Kidney tubule cell (primary cell): ENCODE results near the gene TMEM186.
A peak's percentile ranks its signal among the peaks of the same experiment; 100 is the strongest.
"Not testable (repeated sequence)": the region's sequence is repeated elsewhere in the genome, so short reads cannot be mapped to it uniquely, and the experiment has no call there.

Experiments
- DNase-seq: peaks from one replicate; pipeline ENCODE4 v3.0.0-alpha.2; 2018; ENCODE audit warnings: low spot score

Gene TMEM186

GRCh38 chr16:8797364-8798173 is at the start of gene TMEM186, which contains the start of gene PMM2:
Gene TMEM186 (minus strand): TSS chr16:8797639. CDS start chr16:8797614, 25 bp downstream.
Gene PMM2 (plus strand): TSS chr16:8797839. CDS start chr16:8797883, 44 bp downstream.
- peak; percentile 97 for DNase-seq

- no peak for DNase-seq
These were observed 49.7 kb upstream of the TMEM186 start for GRCh38 chr16:8847145-8847544.

GRCh38 chr16:8846401-8846932 is 49.0 kb upstream of the TMEM186 start:
- DNase-seq, result no peak

GRCh38 chr16:8845699-8846298 is 48.4 kb upstream of the TMEM186 start:
- DNase-seq, result no peak

GRCh38 chr16:8843296-8843695 is 45.9 kb upstream of the TMEM186 start:
- not testable (repeated sequence) for DNase-seq

- not testable (repeated sequence) for DNase-seq
These were observed 44.6 kb upstream of the TMEM186 start for GRCh38 chr16:8842016-8842415.

GRCh38 chr16:8837594-8837993 is 40.2 kb upstream of the TMEM186 start:
- not testable (repeated sequence) for DNase-seq

- DNase-seq, result not testable (repeated sequence)
These were observed 39.4 kb upstream of the TMEM186 start for GRCh38 chr16:8836797-8837196.

GRCh38 chr16:8832717-8833105 is 35.3 kb upstream of the TMEM186 start:
- DNase-seq, result no peak

GRCh38 chr16:8831871-8832716 is 34.7 kb upstream of the TMEM186 start:
- DNase-seq, result no peak

GRCh38 chr16:8831450-8831849 is 34.0 kb upstream of the TMEM186 start:
- DNase-seq, result no peak

GRCh38 chr16:8828541-8829165 is 31.2 kb upstream of the TMEM186 start:
- peak; percentile 66 for DNase-seq

GRCh38 chr16:8826278-8826879 is 28.9 kb upstream of the TMEM186 start:
- no peak for DNase-seq

GRCh38 chr16:8822403-8822802 is 25.0 kb upstream of the TMEM186 start:
- no peak for DNase-seq

GRCh38 chr16:8819411-8820034 is 22.1 kb upstream of the TMEM186 start:
- no peak for DNase-seq

GRCh38 chr16:8818504-8819270 is 21.2 kb upstream of the TMEM186 start:
- no peak for DNase-seq

GRCh38 chr16:8816967-8817655 is 19.7 kb upstream of the TMEM186 start:
- no peak for DNase-seq

- no peak for DNase-seq
These were observed 16.8 kb upstream of the TMEM186 start for GRCh38 chr16:8814095-8814806.
